ENCODE measurements around the gene TTBK2.

DNA sequence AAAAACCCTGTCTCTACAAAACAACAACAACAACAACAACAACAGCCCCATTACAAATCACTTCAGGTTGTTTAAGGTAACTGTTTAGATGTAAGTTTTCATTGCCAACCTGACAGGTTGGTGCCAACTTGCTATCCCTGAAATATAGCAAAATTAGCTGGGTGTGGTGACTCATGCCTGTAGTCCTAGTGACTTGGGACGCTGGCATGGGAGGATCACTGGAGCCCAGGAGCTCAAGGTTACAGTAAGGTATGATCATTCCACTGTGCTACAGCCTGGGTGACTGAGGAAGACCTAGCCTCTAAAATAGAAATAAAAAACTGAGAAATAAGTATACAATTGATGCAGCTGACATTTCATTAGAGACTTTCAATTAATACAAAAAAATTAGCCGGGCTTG is 147.7 kb downstream of the TTBK2 start:
- TF ChIP-seq, protein P1, sequence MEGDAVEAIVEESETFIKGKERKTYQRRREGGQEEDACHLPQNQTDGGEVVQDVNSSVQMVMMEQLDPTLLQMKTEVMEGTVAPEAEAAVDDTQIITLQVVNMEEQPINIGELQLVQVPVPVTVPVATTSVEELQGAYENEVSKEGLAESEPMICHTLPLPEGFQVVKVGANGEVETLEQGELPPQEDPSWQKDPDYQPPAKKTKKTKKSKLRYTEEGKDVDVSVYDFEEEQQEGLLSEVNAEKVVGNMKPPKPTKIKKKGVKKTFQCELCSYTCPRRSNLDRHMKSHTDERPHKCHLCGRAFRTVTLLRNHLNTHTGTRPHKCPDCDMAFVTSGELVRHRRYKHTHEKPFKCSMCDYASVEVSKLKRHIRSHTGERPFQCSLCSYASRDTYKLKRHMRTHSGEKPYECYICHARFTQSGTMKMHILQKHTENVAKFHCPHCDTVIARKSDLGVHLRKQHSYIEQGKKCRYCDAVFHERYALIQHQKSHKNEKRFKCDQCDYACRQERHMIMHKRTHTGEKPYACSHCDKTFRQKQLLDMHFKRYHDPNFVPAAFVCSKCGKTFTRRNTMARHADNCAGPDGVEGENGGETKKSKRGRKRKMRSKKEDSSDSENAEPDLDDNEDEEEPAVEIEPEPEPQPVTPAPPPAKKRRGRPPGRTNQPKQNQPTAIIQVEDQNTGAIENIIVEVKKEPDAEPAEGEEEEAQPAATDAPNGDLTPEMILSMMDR (IDR thresholded peaks at IDR 0.05), result no peak
- no peak for TF ChIP-seq EZH2 (IDR thresholded peaks at IDR 0.05; ENCODE audit: borderline replicate concordance, insufficient read depth, low read depth, low read length, poor library complexity, severe bottlenecking)

Data from B cell (primary cell).